ENCODE data around the gene RHBDL3. TPM values are rescaled to one million over a fixed set of nuclear protein-coding genes. Genes with fewer than 3 reads are reported as not detected.
A peak's percentile ranks its signal among the peaks of the same experiment; 100 is the strongest.

RHBDL3 gene
- total RNA-seq, 1 experiment from 2014 or later = not detected

DNA sequence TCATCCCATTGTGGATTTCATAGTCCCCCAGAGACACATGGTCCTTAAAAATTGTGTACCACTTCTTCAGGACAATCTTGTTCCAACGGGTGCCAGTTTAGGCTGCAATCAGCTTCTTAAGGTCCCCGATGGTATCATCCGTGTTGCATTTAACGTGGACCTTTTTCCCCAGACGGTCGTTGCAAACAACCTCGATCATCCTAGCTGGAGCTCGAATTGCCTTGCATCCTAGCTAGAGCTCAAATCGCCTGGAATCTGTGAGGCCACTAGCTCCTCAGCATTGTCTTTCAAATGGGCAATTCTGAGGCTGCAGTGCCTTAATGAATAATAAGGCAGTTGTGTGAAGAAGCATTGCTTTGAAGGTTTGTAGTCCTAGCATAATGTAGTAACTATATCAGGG is 37.7 kb upstream of the RHBDL3 start:
- Mint-ChIP-seq H3K36me3 (ENCODE audit: insufficient read depth, unreplicated experiment) (peaks cover 11% of the 10 kb centered on the region), H3K4me1 (ENCODE audit: insufficient read depth, unreplicated experiment) (no peaks in the 10 kb centered on the region), H3K9me3 (ENCODE audit: unreplicated experiment) (no peaks in the 10 kb centered on the region), H3K4me3 (ENCODE audit: unreplicated experiment) (no peak overlapping the region), H3K27me3 (ENCODE audit: insufficient read depth, unreplicated experiment) (no peaks in the 10 kb centered on the region), H3K27ac (ENCODE audit: low read depth, unreplicated experiment) (no peak overlapping the region)
- ChIA-PET CTCF (interaction anchor here (0.7 kb wide), 1 partner anchor 92 kb away, joined by 4 read pairs; no protein-coding TSS in a partner anchor), POLR2A (no interaction called here)
- no TSS peak for BruUV-seq (replicated peaks)
- intact Hi-C loops (cut with micrococcal nuclease) = no loop called here
- DNase-seq (ENCODE audit: unreplicated experiment) = no peak
- TF ChIP-seq, protein P1, sequence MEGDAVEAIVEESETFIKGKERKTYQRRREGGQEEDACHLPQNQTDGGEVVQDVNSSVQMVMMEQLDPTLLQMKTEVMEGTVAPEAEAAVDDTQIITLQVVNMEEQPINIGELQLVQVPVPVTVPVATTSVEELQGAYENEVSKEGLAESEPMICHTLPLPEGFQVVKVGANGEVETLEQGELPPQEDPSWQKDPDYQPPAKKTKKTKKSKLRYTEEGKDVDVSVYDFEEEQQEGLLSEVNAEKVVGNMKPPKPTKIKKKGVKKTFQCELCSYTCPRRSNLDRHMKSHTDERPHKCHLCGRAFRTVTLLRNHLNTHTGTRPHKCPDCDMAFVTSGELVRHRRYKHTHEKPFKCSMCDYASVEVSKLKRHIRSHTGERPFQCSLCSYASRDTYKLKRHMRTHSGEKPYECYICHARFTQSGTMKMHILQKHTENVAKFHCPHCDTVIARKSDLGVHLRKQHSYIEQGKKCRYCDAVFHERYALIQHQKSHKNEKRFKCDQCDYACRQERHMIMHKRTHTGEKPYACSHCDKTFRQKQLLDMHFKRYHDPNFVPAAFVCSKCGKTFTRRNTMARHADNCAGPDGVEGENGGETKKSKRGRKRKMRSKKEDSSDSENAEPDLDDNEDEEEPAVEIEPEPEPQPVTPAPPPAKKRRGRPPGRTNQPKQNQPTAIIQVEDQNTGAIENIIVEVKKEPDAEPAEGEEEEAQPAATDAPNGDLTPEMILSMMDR (IDR thresholded peaks at IDR 0.05; ENCODE audit: unreplicated experiment) = no peak

GRCh38 chr17:32235588-32235987 is 30.0 kb upstream of the RHBDL3 start:
- CTCF ChIA-PET = no interaction called here
- no peak for DNase-seq (ENCODE audit: unreplicated experiment)
- Mint-ChIP-seq H3K9me3 (ENCODE audit: unreplicated experiment) (no peaks in the 10 kb centered on the region), H3K27me3 (ENCODE audit: insufficient read depth, unreplicated experiment) (no peaks in the 10 kb centered on the region), H3K36me3 (ENCODE audit: insufficient read depth, unreplicated experiment) (no peaks in the 10 kb centered on the region), H3K27ac (ENCODE audit: low read depth, unreplicated experiment) (no peak overlapping the region), H3K4me1 (ENCODE audit: insufficient read depth, unreplicated experiment) (no peaks in the 10 kb centered on the region), H3K4me3 (ENCODE audit: unreplicated experiment) (no peak overlapping the region)
- POLR2A ChIA-PET = no interaction called here
- TF ChIP-seq, protein P1 (IDR thresholded peaks at IDR 0.05; ENCODE audit: unreplicated experiment) = no peak
- intact Hi-C loops (cut with micrococcal nuclease) = no loop called here
- BruUV-seq (replicated peaks) = no TSS peak

- H3K9me3 Mint-ChIP-seq (ENCODE audit: unreplicated experiment) = no peaks in the 10 kb centered on the region
- no peak overlapping the region for H3K4me3 Mint-ChIP-seq (ENCODE audit: unreplicated experiment)
- ChIA-PET CTCF (interaction anchor here (0.6 kb wide), 1 partner anchor 91 kb away, joined by 3 read pairs; no protein-coding TSS in a partner anchor), POLR2A (no interaction called here)
- intact Hi-C loops (cut with micrococcal nuclease) = no loop called here
- H3K36me3 Mint-ChIP-seq (ENCODE audit: insufficient read depth, unreplicated experiment) = peaks cover 6% of the 10 kb centered on the region
- no peaks in the 10 kb centered on the region for H3K27me3 Mint-ChIP-seq (ENCODE audit: insufficient read depth, unreplicated experiment)
- DNase-seq (ENCODE audit: unreplicated experiment) = no peak
- TF ChIP-seq, protein P1 (IDR thresholded peaks at IDR 0.05; ENCODE audit: unreplicated experiment) = no peak
- no peak overlapping the region for H3K27ac Mint-ChIP-seq (ENCODE audit: low read depth, unreplicated experiment)
- BruUV-seq (replicated peaks) = no TSS peak
- H3K4me1 Mint-ChIP-seq (ENCODE audit: insufficient read depth, unreplicated experiment) = no peaks in the 10 kb centered on the region
These were observed 26.2 kb upstream of the RHBDL3 start for GRCh38 chr17:32239456-32239855.

- H3K4me1 Mint-ChIP-seq (ENCODE audit: insufficient read depth, unreplicated experiment) = no peaks in the 10 kb centered on the region
- TF ChIP-seq, protein P1 (IDR thresholded peaks at IDR 0.05; ENCODE audit: unreplicated experiment) = no peak
- no peaks in the 10 kb centered on the region for H3K27me3 Mint-ChIP-seq (ENCODE audit: insufficient read depth, unreplicated experiment)
- peak; percentile 29 for DNase-seq (ENCODE audit: unreplicated experiment)
- H3K36me3 Mint-ChIP-seq (ENCODE audit: insufficient read depth, unreplicated experiment) = peaks cover 6% of the 10 kb centered on the region
- H3K27ac Mint-ChIP-seq (ENCODE audit: low read depth, unreplicated experiment) = no peak overlapping the region
- intact Hi-C loops (cut with micrococcal nuclease) = no loop called here
- ChIA-PET POLR2A (interaction anchor here (0.6 kb wide), 1 partner anchor 407 kb away, joined by 4 read pairs; no protein-coding TSS in a partner anchor), CTCF (interaction anchor here (0.7 kb wide), 1 partner anchor 16 kb away, joined by 3 read pairs; no protein-coding TSS in a partner anchor)
- H3K4me3 Mint-ChIP-seq (ENCODE audit: unreplicated experiment) = no peak overlapping the region
- BruUV-seq (replicated peaks) = no TSS peak
- no peaks in the 10 kb centered on the region for H3K9me3 Mint-ChIP-seq (ENCODE audit: unreplicated experiment)
These were observed 24.9 kb upstream of the RHBDL3 start for GRCh38 chr17:32240750-32241149.
